Anterior cingulate cortex (tissue), 58 donors: ENCODE measurements around the gene NDUFV1.
A peak's percentile ranks its signal among the peaks of the same experiment; 100 is the strongest.
"Not testable (repeated sequence)": the region's sequence is repeated elsewhere in the genome, so short reads cannot be mapped to it uniquely, and the experiment has no call there.

Experiments
- DNase-seq, 58 donors: peaks; one replicate each; lab custom pipeline; 2025; lab: John Stamatoyannopoulos, UW

NDUFV1 gene

DNA sequence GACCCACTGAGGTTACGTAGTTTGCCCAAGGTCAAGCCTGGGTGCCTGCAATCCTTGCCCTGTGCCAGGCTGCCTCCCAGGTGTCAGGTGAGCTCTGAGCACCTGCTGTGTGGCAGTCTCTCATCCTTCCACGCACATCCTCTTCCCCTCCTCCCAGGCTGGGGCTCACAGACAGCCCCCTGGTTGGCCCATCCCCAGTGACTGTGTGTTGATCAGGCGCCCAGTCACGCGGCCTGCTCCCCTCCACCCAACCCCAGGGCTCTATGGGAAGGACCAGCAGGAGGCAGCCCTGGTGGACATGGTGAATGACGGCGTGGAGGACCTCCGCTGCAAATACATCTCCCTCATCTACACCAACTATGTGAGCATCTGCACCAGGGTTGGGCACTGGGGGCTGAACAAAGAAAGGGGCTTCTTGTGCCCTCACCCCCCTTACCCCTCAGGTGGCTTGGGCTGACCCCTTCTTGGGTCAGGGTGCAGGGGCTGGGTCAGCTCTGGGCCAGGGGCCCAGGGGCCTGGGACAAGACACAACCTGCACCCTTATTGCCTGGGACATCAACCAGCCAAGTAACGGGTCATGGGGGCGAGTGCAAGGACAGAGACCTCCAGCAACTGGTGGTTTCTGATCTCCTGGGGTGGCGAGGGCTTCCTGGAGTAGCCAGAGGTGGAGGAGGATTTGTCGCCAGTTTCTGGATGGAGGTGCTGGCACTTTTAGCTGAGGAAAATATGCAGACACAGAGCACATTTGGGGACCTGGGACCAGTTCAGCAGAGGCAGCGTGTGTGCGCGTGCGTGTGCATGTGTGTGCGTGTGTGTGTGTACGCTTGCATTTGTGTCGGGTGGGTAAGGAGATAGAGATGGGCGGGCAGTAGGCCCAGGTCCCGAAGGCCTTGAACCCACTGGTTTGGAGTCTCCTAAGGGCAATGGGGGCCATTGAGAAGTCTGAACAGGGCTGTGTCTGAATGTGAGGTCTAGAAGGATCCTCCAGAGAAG is 21.6 kb upstream of the NDUFV1 start:
- no peak for DNase-seq

DNA sequence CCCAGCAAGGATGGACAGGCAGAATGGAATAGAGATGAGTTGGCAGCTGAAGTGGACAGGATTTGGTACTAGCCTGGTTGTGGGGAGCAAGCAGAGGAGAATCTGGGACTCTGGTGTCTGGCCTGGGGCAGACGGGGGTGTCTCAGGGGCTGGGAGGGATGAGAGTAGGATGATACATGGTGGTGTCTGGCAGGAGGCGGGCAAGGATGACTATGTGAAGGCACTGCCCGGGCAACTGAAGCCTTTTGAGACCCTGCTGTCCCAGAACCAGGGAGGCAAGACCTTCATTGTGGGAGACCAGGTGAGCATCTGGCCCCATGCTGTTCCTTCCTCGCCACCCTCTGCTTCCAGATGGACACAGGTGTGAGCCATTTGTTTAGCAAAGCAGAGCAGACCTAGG is 20.8 kb upstream of the NDUFV1 start:
- DNase-seq: no peak

DNA sequence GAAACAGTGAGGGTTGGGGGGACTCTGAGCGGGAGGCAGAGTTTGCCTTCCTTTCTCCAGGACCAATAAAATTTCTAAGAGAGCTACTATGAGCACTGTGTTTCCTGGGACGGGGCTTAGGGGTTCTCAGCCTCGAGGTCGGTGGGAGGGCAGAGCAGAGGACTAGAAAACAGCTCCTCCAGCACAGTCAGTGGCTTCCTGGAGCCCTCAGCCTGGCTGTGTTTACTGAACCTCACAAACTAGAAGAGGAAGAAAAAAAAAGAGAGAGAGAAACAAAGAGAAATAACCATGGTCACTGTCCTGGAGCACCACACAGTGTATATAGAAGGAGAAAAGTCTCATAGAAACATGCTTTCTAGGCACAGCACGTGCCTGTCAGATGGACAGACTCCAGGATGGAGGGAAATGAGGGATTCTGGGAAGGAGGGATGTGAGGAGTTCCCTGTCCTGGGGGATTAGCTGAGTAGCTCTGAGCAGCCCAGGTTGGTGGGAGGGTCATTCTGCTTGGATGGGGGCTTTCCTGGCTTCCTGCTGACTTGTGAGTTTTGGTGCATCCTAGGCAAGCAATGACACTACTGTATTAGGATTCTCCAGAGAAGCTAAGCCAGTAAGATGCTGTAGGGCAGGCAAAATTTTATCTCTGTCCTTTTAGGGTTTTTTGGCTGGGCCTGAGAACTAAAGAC is 20.0 kb upstream of the NDUFV1 start:
- no peak for DNase-seq

DNA sequence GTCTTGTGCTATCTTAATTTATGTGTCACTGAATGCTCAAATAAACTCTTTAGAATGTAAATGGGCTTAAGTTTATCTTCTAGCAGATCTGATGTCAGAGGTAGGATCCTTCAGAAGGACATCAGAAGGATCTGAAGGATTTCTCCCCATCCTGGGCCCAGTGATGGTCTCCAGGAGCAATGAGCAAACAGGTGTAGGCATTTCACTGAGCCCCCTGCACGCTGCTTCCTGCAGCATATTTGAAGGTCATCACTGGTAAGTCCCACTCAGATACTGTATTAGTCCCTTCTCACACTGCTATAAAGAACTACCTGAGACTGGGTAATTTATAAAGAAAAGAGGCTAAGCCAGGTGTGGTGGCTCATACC is 18.6 kb upstream of the NDUFV1 start:
- DNase-seq: no peak

DNA sequence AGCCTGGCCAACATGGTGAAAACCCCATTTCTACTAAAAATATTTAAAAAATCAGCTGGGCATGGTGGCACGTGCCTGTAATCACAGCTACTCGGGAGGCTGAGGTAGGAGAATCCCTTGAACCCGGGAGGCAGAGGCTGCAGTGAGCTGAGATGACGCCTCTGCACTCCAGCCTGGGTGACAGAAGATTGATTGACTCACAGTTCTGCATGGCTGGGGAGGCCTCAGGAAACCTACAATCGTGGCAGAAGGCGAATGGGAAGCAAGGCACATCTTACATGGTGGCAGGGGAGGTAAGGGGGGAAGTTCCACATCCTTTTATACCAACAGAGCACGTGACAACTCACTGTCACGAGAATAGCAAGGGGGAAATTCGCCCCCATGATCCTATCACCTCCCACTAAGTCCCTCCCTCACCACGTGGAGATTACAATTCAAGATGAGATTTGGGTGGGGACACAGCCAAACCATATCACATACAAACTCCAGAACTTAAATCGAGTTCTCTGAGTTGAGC is 17.8 kb upstream of the NDUFV1 start:
- DNase-seq: not testable (repeated sequence)

DNA sequence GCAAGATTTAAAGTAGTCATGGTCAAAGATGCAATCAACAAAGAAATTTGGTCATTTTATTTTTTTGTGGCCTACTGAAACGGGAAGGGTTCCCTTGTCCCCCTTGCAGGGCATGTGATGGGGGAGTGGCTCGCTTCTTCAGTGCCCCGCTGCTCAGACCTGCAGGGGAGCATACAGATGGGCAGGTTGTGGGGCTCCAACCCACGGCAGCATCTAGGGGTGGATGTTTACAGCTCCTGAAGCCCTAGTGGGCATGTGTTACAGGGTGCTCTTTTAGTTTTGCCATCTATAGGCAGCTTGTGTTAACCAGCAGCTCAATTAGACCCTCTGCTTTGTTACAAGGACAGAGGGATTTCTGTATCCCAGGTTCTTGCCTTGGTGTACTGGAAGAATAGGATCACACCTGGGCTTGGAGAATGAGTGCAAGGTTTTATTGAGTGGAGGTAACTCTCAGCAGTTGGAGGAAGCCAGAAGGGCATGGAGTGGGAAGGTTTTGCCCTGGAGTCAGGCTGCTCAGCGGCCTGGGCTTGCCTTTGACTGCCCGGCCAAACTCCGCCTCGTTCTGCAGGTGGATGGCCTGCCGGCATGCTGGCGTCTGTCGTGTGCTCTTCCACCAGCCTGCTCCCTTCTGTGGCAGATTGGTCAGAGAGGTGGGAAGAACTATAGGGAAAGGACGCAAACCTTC is 13.7 kb upstream of the NDUFV1 start:
- no peak for DNase-seq

DNA sequence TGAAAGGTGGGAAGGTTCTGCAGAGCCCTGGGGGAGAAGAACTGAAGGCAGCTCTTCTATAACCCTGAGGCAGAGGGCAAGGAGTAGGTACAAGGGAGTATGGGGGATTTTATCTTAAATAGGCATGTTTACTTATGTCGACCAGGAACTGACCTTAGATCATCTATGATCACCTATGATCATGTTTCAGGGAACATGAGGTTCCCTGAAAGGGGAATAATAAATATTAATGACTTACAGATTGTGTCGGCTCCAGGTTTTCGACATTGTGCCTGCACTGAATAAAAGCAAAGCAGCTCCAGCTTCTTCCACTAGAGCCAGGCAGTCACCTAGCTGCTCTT is 13.2 kb upstream of the NDUFV1 start:
- no peak for DNase-seq

DNA sequence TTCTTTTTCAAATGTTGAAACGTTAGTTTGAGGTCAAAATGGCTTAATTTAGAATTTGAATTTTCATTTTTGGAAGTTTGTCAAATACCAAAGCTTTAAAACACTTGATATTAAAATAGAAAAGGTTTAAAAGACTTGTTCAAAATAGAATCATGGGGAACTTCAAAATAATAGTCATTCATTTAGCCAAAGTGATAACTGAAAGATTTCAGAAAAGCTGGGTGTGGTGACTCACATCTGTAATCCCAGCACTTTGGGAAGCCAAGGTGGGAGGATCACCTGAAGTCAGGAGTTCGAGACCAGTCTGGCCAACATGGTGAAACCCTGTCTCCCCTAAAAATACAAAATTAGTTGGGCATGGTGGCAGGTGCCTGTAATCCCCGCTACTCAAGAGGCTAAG is 12.3 kb upstream of the NDUFV1 start:
- no peak for DNase-seq

DNA sequence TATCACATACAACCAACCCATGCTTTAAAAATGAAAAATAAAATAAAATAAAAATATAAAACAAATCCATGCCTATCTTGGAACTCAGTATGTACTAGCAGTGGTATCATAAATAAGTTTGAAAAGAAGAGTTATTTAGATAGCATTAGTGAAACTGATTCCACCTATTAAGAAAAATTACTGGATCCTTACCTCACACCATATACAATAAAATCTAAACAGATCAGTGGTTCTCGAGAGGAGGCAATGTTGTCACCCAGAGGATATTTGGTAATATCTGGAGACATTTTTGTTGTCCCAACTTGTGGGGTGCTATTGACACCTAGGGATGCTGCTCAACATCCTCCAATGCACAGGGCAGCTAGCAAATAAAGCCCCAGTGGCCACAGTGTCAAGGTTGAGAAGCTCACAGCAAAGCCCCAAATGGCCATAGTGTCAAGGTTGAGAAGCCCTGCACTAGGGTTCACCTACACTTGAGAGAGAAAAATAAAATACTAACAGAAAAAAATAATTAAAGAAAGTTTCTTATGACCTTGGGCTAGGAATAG is 9.9 kb upstream of the NDUFV1 start:
- DNase-seq: no peak

DNA sequence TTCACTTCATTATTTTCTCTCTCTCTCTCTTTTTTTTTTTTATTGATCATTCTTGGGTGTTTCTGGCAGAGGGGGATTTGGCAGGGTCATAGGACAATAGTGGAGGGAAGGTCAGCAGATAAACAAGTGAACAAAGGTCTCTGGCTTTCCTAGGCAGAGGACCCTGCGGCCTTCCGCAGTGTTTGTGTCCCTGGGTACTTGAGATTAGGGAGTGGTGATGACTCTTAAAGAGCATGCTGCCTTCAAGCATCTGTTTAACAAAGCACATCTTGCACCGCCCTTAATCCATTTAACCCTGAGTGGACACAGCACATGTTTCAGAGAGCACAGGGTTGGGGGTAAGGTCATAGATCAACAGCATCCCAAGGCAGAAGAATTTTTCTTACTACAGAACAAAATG is 9.3 kb upstream of the NDUFV1 start:
- not testable (repeated sequence) for DNase-seq

DNA sequence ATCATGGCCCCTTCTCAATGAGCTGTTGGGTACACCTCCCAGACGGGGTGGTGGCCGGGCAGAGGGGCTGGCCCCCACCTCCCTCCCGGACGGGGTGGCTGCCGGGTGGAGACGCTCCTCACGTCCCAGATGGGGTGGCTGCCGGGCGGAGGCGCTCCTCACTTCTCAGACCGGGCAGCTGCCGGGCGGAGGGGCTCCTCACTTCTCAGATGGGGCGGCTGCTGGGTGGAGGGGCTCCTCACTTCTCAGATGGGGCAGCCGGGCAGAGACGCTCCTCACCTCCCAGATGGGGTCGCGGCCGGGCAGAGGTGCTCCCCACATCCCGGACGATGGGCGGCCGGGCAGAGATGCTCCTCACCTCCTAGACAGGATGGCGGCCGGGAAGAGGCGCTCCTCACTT is 8.8 kb upstream of the NDUFV1 start:
- not testable (repeated sequence) for DNase-seq

DNA sequence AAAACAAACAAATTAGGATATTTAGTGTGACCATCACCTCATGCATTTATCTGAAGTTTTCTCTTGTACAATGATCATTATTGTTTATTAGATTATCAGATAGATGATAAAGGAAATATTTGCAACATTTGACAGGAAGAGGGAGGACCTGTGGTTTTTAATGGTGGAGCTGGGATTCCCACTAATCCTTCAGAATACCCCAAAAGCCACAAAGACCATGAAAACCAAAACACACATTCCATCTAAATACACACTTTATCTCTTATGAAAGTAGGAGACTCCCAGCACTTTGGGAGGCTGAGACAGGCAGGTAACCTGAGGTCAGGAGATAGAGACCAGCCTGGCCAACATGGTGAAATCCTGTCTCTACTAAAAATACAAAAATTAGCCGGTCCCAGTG is 7.6 kb upstream of the NDUFV1 start:
- DNase-seq: no peak

DNA sequence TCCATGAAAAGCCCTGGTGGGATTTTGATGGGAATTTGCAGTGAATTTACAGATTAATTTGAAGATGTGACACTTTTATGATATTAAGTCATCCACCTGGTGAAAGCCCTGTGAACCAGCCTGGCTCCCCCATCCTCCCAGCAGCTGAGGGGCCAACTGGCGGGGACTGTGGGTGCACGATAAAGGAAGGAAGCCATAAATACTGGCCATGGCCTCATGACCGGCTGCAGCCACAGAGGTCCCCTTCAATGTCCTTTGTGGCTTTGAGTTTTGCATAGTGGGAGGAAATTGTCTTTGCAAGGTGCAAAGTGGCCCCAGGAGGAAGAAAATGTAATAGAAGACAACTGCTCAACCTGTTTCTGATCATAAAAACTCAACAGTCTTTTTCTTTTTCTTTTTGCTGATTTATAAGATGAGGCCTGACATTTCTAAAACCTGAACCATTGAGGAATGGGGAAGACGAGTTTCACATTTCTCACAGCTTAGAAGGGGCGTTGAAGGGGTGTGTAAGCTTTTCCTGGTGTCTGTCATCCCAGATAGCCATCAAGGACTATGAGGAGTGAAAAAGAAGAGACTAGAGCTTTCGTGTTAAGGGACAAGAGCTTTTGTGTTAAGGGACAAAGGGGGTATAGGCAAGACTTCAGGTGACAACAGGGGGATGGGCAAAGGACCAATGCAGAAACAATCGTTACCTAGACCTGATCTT is 6.3 kb upstream of the NDUFV1 start:
- DNase-seq: no peak

DNA sequence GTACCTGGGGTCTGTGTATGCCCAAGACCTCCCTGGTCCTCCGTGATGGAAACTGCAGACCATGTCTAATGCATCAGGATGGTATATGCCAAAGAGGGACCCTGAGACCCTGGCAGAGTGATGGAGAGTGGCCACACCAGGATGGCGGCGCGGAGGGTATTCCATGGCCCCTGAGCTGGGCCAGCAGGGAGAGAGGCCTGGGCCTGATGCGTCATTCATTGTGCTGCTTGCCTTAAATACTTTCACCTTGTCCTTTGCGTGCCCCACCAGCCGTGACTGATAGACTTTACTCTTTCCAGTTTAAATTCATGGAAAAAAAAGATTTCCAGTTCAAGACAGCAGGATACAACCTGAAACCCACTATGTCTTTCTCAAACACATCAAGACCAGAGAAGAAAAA is 5.6 kb upstream of the NDUFV1 start:
- DNase-seq: no peak

DNA sequence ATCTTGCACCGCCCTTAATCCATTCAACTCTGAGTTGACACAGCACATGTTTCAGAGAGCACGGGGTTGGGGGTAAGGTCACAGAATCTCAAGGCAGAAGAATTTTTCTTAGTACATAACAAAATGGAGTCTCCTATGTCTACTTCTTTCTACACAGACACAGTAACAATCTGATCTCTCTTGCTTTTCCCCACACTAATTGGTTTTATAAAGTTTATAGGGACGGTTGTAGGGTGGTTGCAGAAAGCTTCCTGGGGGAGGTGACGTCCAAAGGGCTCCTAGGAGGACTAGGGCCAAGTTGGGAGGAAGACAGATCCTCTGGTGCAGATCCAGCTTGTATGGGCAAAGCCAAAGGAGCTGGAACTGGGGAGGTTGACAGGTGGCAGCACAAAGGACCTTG is 2.6 kb upstream of the NDUFV1 start:
- DNase-seq: not testable (repeated sequence)

DNA sequence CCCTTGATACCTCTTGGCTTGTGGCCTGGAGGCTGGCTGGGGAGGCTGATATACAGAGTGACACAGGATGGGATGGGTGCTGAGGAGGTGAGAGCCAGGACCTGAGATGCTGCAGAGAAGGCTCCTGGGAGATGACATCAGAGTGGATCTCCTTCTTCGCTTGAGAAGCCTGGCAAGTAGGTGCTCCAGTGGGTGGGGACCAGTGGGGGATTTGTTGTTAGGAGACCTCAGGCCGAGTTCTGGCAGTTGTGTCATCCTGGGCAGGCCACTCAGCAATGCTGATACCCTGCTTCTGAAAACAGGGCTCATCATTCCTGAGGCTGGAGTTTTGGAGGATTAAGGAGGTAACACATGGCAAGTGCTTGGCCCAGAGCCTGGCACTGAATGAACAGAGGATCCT is 1.9 kb upstream of the NDUFV1 start:
- DNase-seq: no peak

DNA sequence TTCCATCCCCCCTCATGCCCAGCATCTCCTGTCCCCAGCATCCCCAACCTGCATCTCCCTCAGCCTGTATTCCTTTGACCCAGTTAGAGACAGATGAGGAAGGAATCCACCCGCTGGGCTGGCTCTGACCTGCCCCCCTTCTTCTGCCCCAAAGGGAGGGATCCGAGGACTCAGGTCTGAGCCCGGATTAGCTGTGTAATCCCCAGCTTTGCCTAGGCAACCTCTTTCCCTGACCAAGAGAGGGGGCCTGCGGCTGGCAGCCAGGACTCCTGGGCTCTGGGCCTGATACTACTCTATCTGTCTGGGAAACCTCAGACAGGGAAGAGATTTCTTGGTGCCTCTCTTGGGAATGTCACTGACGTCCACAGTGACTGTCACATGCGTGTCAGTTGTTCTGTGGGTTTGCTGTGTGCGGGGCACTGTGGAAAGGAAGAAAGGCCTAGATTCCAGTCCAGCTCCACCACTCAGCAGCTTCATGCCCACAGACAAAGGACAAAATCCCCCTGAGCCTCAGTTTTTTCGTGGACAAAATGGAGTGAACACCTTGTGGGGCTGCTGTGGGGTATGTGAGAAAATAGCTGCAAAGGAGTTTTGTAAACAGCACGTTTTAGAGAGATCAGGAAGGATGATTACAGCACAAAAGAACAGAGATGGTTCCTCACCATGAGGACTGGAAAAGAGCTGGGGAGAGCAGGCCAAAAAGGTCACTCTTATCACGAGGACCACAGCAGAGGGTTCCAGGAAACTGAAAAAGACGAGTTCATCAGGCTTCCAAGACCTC is 1.3 kb upstream of the NDUFV1 start:
- DNase-seq: peak in 3 of 58 donors; percentile 16 to 65 (median 29)

DNA sequence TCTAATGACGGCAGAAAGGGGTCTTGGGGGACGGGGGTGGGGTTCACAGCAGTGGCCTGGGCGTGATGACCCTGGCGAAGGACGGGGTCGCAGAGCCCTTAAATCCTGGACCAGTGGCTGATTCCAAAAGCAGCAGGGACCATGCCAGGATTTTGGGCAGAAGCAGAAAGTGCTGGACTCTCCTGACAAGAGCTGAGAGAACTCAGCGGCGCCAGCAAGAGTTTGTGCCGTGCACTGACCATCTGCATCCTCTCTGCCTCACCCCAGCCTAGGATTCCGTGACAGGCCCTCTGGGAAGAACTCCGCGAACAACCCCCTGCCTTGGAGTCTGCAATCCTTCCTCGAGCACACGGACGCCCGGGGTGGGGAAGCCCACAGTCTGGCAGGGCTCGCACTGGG is 644 bp upstream of the NDUFV1 start:
- peak in 1 of 58 donors; percentile 62 for DNase-seq

DNA sequence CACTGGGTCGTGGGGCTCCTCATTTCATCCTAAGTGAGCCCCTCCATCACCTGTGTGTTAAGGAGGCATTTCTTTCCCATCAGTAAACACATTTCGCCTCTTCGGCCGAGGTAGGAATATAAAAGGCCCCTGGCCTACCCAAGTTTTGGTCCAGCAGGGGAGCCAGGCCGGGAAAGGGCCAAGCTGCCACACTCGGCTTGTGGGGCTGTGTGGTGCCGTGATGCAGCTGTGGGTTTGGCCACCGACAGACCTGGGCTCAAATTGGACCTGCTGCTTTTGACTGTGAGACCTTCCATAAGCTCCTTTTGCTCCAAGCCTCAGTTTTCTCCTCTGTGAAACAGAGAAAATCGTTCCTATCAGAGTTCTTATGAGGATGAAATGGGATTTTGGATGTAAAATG is 771 bp downstream of the NDUFV1 start:
- no peak for DNase-seq
